Left colon (tissue), 2 donors: ENCODE measurements around the gene PPP1R15A. TPM values are rescaled to one million over a fixed set of nuclear protein-coding genes. Genes with fewer than 3 reads are reported as not detected.
"Not testable (repeated sequence)": the region's sequence is repeated elsewhere in the genome, so short reads cannot be mapped to it uniquely, and the experiment has no call there.

Experiments used
- ATAC-seq: fragments of 200-7000 bp; cut with Tn5 transposase; one replicate; pipeline ENCODE4 v1.9.1; 2020; ENCODE audit warnings: mild to moderate bottlenecking, moderate library complexity
- DNase-seq, 2 donors: peaks; one replicate each; pipeline ENCODE4 v3.0.0-alpha.2; 2020
- intact Hi-C, 2 donors: fragments of 100-400 bp; cut with DNase I in 1 of 2; cut with micrococcal nuclease in 1 of 2; formaldehyde crosslinking; loops; one replicate each; pipeline versions ENCODE4 v1.11.2 to v1.14.0; 2022; cut with DNase I, micrococcal nuclease
- long read RNA-seq: library from polyadenylated mRNA; unstranded; transcript quantifications from one replicate; pipeline ENCODE4 v2.0.0, GENCODE V29; 2021
- total RNA-seq, 2 donors: library from RNA; stranded (reverse); fragmentation: NEBNext Ultra II Directional; extraction: Animal tissue kit (Norgen Biotek cat#: 25700); gene quantifications; one replicate each; pipeline ENCODE4 v1.2.1, GENCODE V29; 2021
- donor health status: DM: no; HTN: no; CAD: no.
- donor health status: DM: yes; HTN: yes; CAD: no.

The PPP1R15A gene
- 10 to 100 TPM; 39.4 to 40.4 TPM for total RNA-seq
- long read RNA-seq, transcript PPP1R15A-201 (3 exons, 2,378 nt): major isoform, 166 of 219 reads
- long read RNA-seq, partial matches to known transcripts: 48 of 219 reads
- long read RNA-seq, other reads (novel, unspliced or antisense): 3 of 219 reads

- intact Hi-C loops: loop anchor here in 1 of 2 donors (10.0 kb wide), 1 partner anchor 92 kb away; the partner anchor contains the start of gene FTL
- peak; percentile 97 to 98 for DNase-seq
- peak; percentile 75 for ATAC-seq
These were observed at the start of gene PPP1R15A for GRCh38 chr19:48872182-48872883. PPP1R15A (plus strand) TSS chr19:48872421; CDS start chr19:48873234, 813 bp downstream.

DNA sequence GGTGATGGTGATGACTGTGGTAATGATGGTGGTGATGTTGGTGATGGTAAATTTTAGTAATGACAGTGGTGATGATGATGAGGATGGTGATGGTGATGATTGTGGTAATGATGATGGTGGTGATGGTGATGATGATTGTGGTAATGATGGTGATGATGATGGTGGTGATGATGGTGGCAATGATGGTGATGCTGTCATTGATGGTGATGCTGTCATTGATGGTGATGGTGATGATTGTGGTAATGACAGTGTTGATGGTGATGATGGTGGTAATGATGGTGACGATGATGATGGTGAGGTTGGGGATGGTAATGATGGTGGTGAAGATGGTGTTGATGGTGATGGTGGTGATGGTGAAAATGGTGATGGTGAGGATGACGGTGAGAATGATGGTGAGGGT is 49.7 kb upstream of the PPP1R15A start:
- intact Hi-C loops: no loop called here
- DNase-seq (no peak), ATAC-seq (no peak)

DNA sequence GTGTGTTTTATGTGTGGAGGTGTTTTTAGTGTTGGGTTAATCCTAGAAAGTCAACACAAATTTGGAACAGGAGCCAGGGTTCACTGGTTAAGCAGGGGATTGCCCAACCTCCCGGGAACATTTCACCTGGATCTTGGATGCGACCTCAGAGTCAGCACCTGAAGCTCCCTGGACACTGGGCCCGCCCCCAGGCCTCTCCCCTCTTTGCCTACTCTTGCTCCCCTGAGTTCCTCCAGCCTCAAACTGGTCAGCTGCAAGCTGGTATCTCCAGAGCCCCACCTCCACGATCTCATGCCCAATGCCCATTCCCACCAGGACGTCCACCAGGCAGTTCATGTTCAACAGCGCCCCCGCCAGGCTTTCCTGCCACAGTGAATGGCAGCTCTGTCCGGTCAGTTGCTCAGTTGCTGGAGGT is 45.6 kb upstream of the PPP1R15A start:
- DNase-seq (peak in 1 of 2 donors; percentile 27), ATAC-seq (peak; percentile 60)
- intact Hi-C loops: no loop called here

DNA sequence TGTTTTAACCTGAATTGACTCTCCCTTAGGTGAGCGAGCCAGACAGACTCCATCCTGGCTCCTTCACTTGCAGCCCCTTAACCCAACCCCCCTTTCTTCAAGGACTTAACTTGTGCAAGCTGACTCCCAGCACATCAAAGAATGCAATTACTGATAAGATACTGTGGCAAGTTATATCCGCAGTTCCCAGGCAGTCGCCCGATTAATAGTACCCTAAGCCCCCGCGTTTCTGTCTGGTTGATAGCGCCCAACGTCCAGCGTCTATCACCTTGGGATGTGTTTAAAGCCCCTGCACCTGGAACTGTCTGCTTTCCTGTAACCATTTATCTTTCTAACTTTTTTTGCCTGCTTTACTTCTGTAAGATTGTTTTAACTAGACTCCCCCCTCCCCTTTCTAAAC is 42.1 kb upstream of the PPP1R15A start:
- DNase-seq (no peak), ATAC-seq (no peak)
- intact Hi-C loops: no loop called here

GRCh38 chr19:48830965-48831364 is 41.3 kb upstream of the PPP1R15A start:
- intact Hi-C loops: no loop called here
- DNase-seq: no peak
- ATAC-seq: no peak

DNA sequence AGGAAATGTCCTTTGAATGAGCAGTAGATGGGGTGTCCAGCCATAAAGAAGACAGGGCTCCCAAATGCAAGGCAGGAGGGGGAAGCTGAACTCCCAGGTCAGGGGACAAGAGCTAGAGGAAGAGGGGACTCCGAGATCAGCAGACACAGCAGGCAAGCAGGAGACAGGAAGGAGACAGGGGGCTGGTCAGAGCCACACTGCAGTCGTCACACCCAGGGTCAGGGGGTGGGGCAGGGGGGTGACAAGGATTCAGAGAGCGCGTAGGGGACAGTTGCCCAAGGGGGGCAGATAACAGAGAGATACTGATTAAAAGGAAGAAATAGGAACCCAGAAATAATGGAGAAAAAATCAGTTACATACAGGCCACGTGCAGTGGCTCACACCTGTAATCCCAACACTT is 39.2 kb upstream of the PPP1R15A start:
- intact Hi-C loops: no loop called here

DNA sequence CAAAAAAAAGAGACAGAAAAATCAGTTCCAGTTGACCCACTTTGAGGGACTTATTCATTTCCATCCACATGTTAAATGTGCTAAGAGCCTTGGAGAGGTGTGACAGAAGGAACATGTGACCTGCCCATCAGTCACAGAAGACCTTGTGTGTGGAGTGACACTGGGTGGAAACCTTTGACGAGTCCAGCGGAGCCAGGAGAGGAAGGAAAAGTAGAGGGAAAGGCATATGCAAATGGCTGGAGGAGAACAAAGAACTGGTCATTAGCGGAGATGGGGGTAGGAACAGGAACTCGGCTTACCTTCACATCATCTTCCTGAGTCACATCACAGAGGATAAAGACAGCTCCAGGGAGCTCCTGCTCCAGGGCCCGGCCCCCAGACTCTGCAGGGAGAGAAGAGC is 38.2 kb upstream of the PPP1R15A start:
- ATAC-seq (no peak), DNase-seq (no peak)
- intact Hi-C loops: no loop called here

More for the DNA sequence above, 39.2 kb upstream of the PPP1R15A start:
- DNase-seq: no peak
- ATAC-seq: no peak

DNA sequence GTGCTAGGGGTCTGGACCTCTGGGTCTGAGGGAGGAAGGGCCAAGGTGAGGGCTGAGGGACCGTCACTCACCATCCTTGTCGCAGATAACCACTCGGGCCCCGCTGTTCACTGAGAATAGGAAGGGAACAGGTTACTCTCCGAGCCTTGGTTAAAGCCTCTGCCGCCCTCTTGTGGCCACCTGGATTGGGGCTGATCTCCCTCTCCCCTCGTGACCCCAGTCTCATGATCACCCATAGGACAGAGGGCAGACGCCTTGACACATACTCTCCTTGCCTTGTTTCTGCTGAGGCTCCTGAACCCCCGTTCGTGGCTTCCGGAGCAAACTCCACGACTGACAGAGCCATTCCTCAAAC is 36.5 kb upstream of the PPP1R15A start:
- DNase-seq: peak; percentile 91 to 99
- intact Hi-C loops: no loop called here
- peak; percentile 98 for ATAC-seq

DNA sequence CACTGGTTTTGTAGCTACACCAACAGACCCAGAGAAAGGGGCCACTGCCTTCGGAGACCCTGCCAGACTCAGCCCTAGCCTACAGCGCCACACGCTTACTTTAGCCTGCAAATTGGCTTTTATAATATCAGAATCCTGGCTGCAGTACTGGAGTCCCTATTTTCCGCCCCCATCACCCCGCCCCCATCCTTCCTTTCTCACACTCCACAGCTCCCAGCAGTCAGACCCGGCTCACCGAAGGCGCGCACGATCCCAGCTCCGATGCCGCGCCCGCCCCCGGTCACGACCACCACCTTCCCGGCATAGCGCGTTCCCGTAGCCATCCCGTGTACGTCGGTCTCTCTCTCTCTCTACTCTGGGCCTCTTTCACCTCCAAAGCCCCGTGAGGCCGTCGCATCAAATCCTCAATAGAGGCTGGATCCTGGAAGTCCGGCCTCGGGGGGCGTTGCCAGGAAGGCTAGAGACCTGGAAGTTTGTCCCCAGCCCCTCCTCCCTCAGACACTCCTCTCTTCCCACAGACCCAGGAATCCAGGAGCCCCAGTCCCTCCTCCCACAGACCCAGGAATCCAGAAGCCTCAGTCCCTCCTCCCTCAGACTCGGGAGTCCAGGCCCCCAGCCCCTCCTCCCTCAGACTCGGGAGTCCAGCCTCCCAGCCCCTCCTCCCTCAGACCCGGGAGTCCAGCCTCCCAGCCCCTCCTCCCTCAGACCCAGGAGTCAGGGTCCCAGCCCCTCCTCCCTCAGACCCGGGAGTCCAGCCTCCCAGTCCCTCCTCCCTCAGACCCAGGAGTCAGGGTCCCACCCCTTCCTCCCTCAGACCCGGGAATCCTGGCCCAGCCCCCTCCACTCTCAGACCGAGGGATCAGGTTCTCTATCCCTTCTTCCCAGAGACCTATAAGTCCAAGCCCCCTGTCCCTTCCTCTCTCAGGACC is 35.9 kb upstream of the PPP1R15A start, which contains the start of gene HSD17B14:
Gene HSD17B14, minus strand, starts transcription at position 403 of the 929 bp plus-strand sequence. Its CDS starts 80 bp downstream, at position 323.
- DNase-seq (peak; percentile 37 to 46), ATAC-seq (peak; percentile 3)
- intact Hi-C loops: no loop called here

GRCh38 chr19:48837051-48837524 is 35.1 kb upstream of the PPP1R15A start:
- peak; percentile 35 for ATAC-seq
- intact Hi-C loops: no loop called here

GRCh38 chr19:48837687-48838086 is 34.5 kb upstream of the PPP1R15A start:
- DNase-seq (no peak), ATAC-seq (no peak)
- intact Hi-C loops: no loop called here

More at GRCh38 chr19:48837051-48837524, 35.1 kb upstream of the PPP1R15A start:
- DNase-seq: peak; percentile 75 to 87

DNA sequence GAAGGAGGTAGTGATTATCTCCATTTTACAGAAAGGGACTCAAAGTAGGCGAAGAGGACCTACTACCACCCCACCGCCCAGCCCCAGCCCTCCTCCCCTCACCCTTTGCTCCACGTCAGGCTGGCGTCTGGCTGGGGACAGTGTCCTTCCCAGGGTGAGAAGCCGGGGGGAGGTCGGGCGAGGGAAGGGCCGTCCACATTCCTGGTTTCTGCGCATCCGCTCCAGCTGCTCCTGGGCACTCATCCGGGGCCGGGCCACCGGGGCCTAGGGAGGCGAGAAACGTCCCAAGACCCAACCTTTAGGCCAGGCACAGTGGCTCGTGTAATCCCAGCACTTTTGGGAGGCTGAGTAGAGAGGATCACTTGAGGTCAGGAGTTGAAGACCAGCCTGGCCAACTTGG is 31.2 kb upstream of the PPP1R15A start:
- intact Hi-C loops: loop anchor here (5.0 to 10.0 kb wide), 2 partner anchors 54 to 186 kb away; no protein-coding TSS in a partner anchor
- DNase-seq: no peak
- ATAC-seq: no peak

DNA sequence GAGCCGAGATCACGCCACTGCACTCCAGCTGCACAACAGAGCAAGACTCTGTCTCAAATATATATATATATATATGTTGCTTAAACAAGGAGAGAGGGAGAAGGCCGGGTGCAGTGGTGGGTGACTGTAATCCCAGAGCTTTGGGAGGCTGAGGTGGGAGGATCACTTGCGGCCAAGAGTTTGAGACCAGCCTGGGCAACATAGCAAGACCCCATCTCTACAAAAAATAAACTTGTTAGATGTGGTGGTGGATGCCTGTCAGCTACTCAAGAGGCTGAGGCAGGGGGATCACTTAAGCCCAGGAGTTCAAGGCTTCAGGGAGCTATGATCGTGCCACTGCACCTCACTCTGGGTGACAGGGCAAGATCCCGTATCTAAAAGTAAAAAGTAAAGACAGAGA is 30.6 kb upstream of the PPP1R15A start:
- ATAC-seq (no peak), DNase-seq (no peak)
- intact Hi-C loops: loop anchor here (5.0 to 10.0 kb wide), 2 partner anchors 54 to 187 kb away; no protein-coding TSS in a partner anchor

DNA sequence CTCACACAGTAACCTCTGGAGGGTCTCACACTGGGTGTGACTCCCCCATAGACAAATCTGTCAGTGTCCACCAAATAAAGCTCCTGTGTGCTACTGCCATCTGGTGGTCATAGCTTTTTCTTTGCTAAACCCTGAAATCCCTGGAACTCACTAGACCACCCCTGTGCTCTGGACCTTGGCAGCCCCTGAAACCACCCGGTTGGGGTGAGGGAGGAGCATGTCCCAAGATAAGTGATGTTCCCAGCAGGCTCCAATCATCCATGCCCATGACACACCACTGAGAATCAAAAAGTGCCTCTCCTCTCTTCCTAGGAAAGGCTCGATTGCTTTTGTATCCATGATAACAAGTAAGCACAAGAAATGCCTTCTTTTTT is 29.4 kb upstream of the PPP1R15A start:
- DNase-seq (peak in 1 of 2 donors; percentile 35), ATAC-seq (peak; percentile 23)
- intact Hi-C loops: loop anchor here (2.0 to 10.0 kb wide), 3 partner anchors 55 to 188 kb away; no protein-coding TSS in a partner anchor

- peak; percentile 19 for ATAC-seq
- intact Hi-C loops: loop anchor here (5.0 to 10.0 kb wide), 2 partner anchors 57 to 190 kb away; no protein-coding TSS in a partner anchor
- DNase-seq: no peak
These were observed 27.7 kb upstream of the PPP1R15A start for GRCh38 chr19:48844472-48844871.

DNA sequence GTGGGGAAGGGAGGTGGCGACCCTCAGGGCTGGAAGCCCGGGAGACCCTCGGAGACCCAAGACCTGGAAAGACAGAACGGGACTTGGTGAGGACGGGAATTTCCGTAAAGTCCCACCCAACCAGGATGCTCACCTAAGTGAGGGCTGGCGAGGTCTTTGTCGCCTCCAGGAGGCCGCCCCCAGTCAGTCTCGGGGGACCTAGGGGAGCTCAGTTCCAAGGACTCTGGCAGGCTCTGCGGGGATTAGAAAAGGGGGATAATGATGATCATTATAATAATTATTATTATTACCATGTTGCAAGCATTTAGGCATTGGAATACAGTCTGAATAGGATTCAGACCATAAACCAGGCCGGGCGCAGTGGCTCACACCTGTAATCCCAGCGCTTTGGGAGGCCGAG is 26.8 kb upstream of the PPP1R15A start:
- ATAC-seq: no peak
- no peak for DNase-seq
- intact Hi-C loops: loop anchor here in 1 of 2 donors (10.0 kb wide), 1 partner anchor 191 kb away; no protein-coding TSS in a partner anchor

DNA sequence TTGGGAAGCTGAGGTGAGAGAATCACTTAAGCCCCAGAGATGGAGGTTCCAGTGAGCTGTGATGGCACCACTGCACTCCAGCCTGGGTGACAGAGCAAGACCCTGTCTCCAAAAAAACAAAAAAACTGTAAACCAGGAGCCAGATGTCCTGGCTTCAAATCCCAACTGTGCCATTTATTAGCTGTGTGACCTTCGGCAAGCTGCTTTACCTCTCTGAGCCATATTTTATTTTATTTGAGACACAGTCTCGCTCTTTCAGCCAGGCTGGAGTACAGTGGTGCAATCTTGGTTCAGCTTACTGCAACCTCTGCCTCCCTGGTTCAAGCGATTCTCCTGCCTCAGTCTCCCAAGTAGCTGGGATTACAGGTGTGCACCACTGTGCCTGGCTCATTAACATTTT is 25.6 kb upstream of the PPP1R15A start:
- ATAC-seq, DNase-seq: not testable (repeated sequence)
- intact Hi-C loops: loop anchor here in 1 of 2 donors (10.0 kb wide), 1 partner anchor 192 kb away; no protein-coding TSS in a partner anchor

GRCh38 chr19:48852292-48852691 is 19.9 kb upstream of the PPP1R15A start:
- no peak for ATAC-seq
- DNase-seq: no peak
- intact Hi-C loops: no loop called here

DNA sequence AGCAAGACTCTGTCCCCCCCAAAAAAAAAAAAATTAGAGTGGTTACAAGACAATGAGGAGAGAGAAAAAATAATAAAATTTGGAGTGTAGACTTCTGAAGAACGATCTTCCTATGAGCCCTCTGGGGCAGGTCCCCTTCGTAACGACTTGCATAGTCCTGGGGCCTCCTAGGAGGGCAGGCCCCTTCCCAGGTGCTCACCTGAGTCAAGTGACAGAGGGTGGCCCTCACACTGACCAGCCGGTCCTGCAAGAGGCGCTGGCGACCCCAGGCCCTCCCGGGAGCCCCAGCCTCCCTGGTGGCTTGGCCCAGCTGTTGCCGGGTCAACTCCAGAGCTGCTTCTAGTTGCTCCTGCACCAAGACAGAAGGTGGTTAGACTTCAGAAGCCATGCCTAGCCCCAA is 18.7 kb upstream of the PPP1R15A start:
- ATAC-seq (no peak), DNase-seq (no peak)
- intact Hi-C loops: no loop called here
